ENCODE data around the gene ZDHHC24. TPM values are rescaled to one million over a fixed set of nuclear protein-coding genes. Genes with fewer than 3 reads are reported as not detected.
A peak's percentile ranks its signal among the peaks of the same experiment; 100 is the strongest.

Gene ZDHHC24
- total RNA-seq, 1 experiment from 2014 or later = 29.5 TPM

GRCh38 chr11:66497206-66497605, 48.6 kb downstream of the ZDHHC24 start:
- intact Hi-C loops (cut with micrococcal nuclease; ENCODE audit: unreplicated experiment) = no loop called here
- no peak overlapping the region for H3K4me3 ChIP-seq (ENCODE audit: low read depth in 2 of 2, low read length in 2 of 2)
- no peaks in the 10 kb centered on the region for H3K9me3 ChIP-seq (ENCODE audit: control insufficient read depth, insufficient read depth, low read depth, low read length)
- no peaks in the 10 kb centered on the region for H3K27me3 ChIP-seq (ENCODE audit: control insufficient read depth, insufficient read depth, low read length)
- BruUV-seq (replicated peaks) = no TSS peak
- CTCF ChIA-PET = no interaction called here
- TF ChIP-seq POLR2AphosphoS5 (IDR thresholded peaks at IDR 0.05; ENCODE audit: low read depth, low read length) = no peak
- peaks cover 5% of the 10 kb centered on the region; the same call in 1 of the 2 replicates for H3K36me3 ChIP-seq (ENCODE audit: control insufficient read depth, insufficient read depth, low read length)
- in situ Hi-C loops (cut with HindIII; ENCODE audit: low pct_unique_long_range_greater_than_20kb, low sequenced_read_pairs) = no loop called here
- ATAC-seq (no peak), DNase-seq (ENCODE audit: low read depth, low spot score) (no peak)
- POLR2A ChIA-PET = no interaction called here
- no peaks in the 10 kb centered on the region for H3K4me1 ChIP-seq (ENCODE audit: control insufficient read depth, insufficient read depth, low read length)
- H3K27ac ChIP-seq (ENCODE audit: low read length) = no peak overlapping the region

DNA sequence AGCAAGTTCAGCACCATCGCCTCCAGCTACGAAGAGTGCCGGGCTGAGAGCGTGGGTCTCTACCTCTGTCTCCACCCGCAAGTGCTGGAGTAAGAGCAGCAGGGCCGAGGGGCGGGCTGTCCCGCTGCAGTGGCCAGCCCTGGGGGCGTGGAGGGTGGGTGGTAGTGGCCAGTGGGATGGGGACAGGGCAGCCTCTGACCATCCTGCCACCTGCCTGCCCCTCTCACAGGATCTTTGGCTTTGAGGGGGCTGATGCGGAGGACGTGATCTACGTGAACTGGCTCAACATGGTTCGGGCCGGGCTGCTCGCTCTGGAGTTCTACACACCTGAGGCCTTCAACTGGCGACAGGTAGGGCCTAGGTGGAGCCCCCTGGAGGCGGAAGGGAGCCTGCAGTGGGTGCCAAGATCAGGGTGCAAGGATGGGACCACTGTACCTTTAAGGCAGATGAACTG, 50.4 kb downstream of the ZDHHC24 start:
- no peak for DNase-seq (ENCODE audit: low read depth, low spot score)
- ChIA-PET CTCF (interaction anchor here (0.6 kb wide), 1 partner anchor 29 kb away, joined by 5 read pairs; the partner anchor contains the start of gene PELI3), POLR2A (no interaction called here)
- ATAC-seq = peak; percentile 31; the same call in 1 of the 2 replicates
- Histone ChIP-seq H3K4me3 (ENCODE audit: low read depth in 2 of 2, low read length in 2 of 2) (no peak overlapping the region), H3K36me3 (ENCODE audit: control insufficient read depth, insufficient read depth, low read length) (peaks cover 5% of the 10 kb centered on the region; the same call in 1 of the 2 replicates), H3K27me3 (ENCODE audit: control insufficient read depth, insufficient read depth, low read length) (no peaks in the 10 kb centered on the region), H3K9me3 (ENCODE audit: control insufficient read depth, insufficient read depth, low read depth, low read length) (no peaks in the 10 kb centered on the region), H3K27ac (ENCODE audit: low read length) (no peak overlapping the region), H3K4me1 (ENCODE audit: control insufficient read depth, insufficient read depth, low read length) (no peaks in the 10 kb centered on the region)
- in situ Hi-C loops (cut with HindIII; ENCODE audit: low pct_unique_long_range_greater_than_20kb, low sequenced_read_pairs) = no loop called here
- intact Hi-C loops (cut with micrococcal nuclease; ENCODE audit: unreplicated experiment) = no loop called here
- no TSS peak for BruUV-seq (replicated peaks)
- TF ChIP-seq SIN3A (IDR thresholded peaks at IDR 0.05; ENCODE audit: borderline replicate concordance, insufficient read depth, low read depth, low read length) (no peak), TCF7L2 (IDR thresholded peaks at IDR 0.05; ENCODE audit: low read depth, low read length) (no peak), POLR2AphosphoS5 (IDR thresholded peaks at IDR 0.05; ENCODE audit: low read depth, low read length) (no peak)
- TF ChIP-seq, protein P1, sequence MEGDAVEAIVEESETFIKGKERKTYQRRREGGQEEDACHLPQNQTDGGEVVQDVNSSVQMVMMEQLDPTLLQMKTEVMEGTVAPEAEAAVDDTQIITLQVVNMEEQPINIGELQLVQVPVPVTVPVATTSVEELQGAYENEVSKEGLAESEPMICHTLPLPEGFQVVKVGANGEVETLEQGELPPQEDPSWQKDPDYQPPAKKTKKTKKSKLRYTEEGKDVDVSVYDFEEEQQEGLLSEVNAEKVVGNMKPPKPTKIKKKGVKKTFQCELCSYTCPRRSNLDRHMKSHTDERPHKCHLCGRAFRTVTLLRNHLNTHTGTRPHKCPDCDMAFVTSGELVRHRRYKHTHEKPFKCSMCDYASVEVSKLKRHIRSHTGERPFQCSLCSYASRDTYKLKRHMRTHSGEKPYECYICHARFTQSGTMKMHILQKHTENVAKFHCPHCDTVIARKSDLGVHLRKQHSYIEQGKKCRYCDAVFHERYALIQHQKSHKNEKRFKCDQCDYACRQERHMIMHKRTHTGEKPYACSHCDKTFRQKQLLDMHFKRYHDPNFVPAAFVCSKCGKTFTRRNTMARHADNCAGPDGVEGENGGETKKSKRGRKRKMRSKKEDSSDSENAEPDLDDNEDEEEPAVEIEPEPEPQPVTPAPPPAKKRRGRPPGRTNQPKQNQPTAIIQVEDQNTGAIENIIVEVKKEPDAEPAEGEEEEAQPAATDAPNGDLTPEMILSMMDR (IDR thresholded peaks at IDR 0.05) = no peak; the same call in 1 of the 2 replicates
- TF ChIP-seq, protein P2, sequence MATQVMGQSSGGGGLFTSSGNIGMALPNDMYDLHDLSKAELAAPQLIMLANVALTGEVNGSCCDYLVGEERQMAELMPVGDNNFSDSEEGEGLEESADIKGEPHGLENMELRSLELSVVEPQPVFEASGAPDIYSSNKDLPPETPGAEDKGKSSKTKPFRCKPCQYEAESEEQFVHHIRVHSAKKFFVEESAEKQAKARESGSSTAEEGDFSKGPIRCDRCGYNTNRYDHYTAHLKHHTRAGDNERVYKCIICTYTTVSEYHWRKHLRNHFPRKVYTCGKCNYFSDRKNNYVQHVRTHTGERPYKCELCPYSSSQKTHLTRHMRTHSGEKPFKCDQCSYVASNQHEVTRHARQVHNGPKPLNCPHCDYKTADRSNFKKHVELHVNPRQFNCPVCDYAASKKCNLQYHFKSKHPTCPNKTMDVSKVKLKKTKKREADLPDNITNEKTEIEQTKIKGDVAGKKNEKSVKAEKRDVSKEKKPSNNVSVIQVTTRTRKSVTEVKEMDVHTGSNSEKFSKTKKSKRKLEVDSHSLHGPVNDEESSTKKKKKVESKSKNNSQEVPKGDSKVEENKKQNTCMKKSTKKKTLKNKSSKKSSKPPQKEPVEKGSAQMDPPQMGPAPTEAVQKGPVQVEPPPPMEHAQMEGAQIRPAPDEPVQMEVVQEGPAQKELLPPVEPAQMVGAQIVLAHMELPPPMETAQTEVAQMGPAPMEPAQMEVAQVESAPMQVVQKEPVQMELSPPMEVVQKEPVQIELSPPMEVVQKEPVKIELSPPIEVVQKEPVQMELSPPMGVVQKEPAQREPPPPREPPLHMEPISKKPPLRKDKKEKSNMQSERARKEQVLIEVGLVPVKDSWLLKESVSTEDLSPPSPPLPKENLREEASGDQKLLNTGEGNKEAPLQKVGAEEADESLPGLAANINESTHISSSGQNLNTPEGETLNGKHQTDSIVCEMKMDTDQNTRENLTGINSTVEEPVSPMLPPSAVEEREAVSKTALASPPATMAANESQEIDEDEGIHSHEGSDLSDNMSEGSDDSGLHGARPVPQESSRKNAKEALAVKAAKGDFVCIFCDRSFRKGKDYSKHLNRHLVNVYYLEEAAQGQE (IDR thresholded peaks at IDR 0.05; ENCODE audit: insufficient read depth in 1 of 2, low read depth in 2 of 2, low read length in 1 of 2) = no peak

GRCh38 chr11:66494935-66495334, 50.9 kb downstream of the ZDHHC24 start:
- peaks cover 5% of the 10 kb centered on the region; the same call in 1 of the 2 replicates for H3K36me3 ChIP-seq (ENCODE audit: control insufficient read depth, insufficient read depth, low read length)
- no peaks in the 10 kb centered on the region for H3K27me3 ChIP-seq (ENCODE audit: control insufficient read depth, insufficient read depth, low read length)
- TF ChIP-seq, protein P2 (IDR thresholded peaks at IDR 0.05; ENCODE audit: insufficient read depth in 1 of 2, low read depth in 2 of 2, low read length in 1 of 2) = no peak
- TF ChIP-seq TCF7L2 (IDR thresholded peaks at IDR 0.05; ENCODE audit: low read depth, low read length) (no peak), SIN3A (IDR thresholded peaks at IDR 0.05; ENCODE audit: borderline replicate concordance, insufficient read depth, low read depth, low read length) (no peak), POLR2AphosphoS5 (IDR thresholded peaks at IDR 0.05; ENCODE audit: low read depth, low read length) (no peak)
- TF ChIP-seq, protein P1 (IDR thresholded peaks at IDR 0.05) = no peak
- no TSS peak for BruUV-seq (replicated peaks)
- no peak overlapping the region for H3K27ac ChIP-seq (ENCODE audit: low read length)
- in situ Hi-C loops (cut with HindIII; ENCODE audit: low pct_unique_long_range_greater_than_20kb, low sequenced_read_pairs) (no loop called here), intact Hi-C loops (cut with micrococcal nuclease; ENCODE audit: unreplicated experiment) (no loop called here)
- no peaks in the 10 kb centered on the region for H3K9me3 ChIP-seq (ENCODE audit: control insufficient read depth, insufficient read depth, low read depth, low read length)
- POLR2A ChIA-PET = no interaction called here
- H3K4me3 ChIP-seq (ENCODE audit: low read depth in 2 of 2, low read length in 2 of 2) = no peak overlapping the region
- ATAC-seq (0 out of 2 replicates have a peak, but pooled peaks have one; percentile 19), DNase-seq (ENCODE audit: low read depth, low spot score) (no peak)
- CTCF ChIA-PET = interaction anchor here (0.6 kb wide), 1 partner anchor 29 kb away, joined by 5 read pairs; the partner anchor contains the start of gene PELI3
- no peaks in the 10 kb centered on the region for H3K4me1 ChIP-seq (ENCODE audit: control insufficient read depth, insufficient read depth, low read length)

All from Panc1 (cell line).